Measurements from ENCODE around the gene KLHL22. TPM values are rescaled to one million over a fixed set of nuclear protein-coding genes. Genes with fewer than 3 reads are reported as not detected.

Gene KLHL22
- total and polyA plus RNA-seq, 2 donors (not counting 3 experiments of a cell fraction or from before 2014, with no cell fraction given): 24.2 to 33.6 TPM

GRCh38 chr22:20405291-20405930 is 90.2 kb downstream of the KLHL22 start:
- Histone ChIP-seq H3K9me1 (replicated peaks; ENCODE audit: control insufficient read depth, extremely low read depth, insufficient read depth, low read length) (no peaks in the 10 kb centered on the region), H3K4me2 (ENCODE audit: insufficient read depth, low read length) (no peak overlapping the region), H2AFZ (ENCODE audit: low read depth, low read length) (no peak overlapping the region), H4K20me1 (replicated peaks; ENCODE audit: control insufficient read depth, extremely low read depth, insufficient read depth, low read length) (no peaks in the 10 kb centered on the region), H3K9me3 (replicated peaks; ENCODE audit: control insufficient read depth, insufficient read depth, low read length) (no peaks in the 10 kb centered on the region), H3K4me1 (ENCODE audit: control insufficient read depth, extremely low read depth, insufficient read depth, low read length) (no peaks in the 10 kb centered on the region), H3K4me3 (replicated peaks in 1 of 3; ENCODE audit: insufficient read depth in 1 of 3, low read depth in 1 of 3, low read length in 3 of 3) (no peak overlapping the region), H3K9ac (replicated peaks; ENCODE audit: extremely low read depth, insufficient read depth, low read length) (no peak overlapping the region), H3K27me3 (ENCODE audit: control insufficient read depth in 2 of 2, insufficient read depth in 2 of 2, low read length in 2 of 2) (no peaks in the 10 kb centered on the region), H3K79me2 (ENCODE audit: control insufficient read depth, insufficient read depth, low read length) (no peaks in the 10 kb centered on the region), H3K36me3 (ENCODE audit: control insufficient read depth in 2 of 2, extremely low read depth in 1 of 2, insufficient read depth in 2 of 2, low read length in 2 of 2) (peaks cover 9 to 29% of the 10 kb centered on the region in 2 experiments), H3K27ac (ENCODE audit: insufficient read depth, low read depth, low read length) (no peak overlapping the region)
- dilution Hi-C loops (cut with MboI; ENCODE audit: extremely low pct_ligation_motif_present, low sequenced_read_pairs) (no loop called here), intact Hi-C loops (cut with micrococcal nuclease) (no loop called here)
- ChIA-PET CTCF (no interaction called here), POLR2A (no interaction called here)
- TF ChIP-seq FOS (IDR thresholded peaks at IDR 0.05; ENCODE audit: borderline replicate concordance, insufficient read depth, low read length): no peak
- BruUV-seq (replicated peaks): no TSS peak
- FAIRE-seq (no peak), DNase-seq (ENCODE audit: low read depth, low spot score) (no peak)

- FAIRE-seq: no peak
- dilution Hi-C loops (cut with MboI; ENCODE audit: extremely low pct_ligation_motif_present, low sequenced_read_pairs) (no loop called here), intact Hi-C loops (cut with micrococcal nuclease) (no loop called here)
These were observed 90.7 kb downstream of the KLHL22 start for GRCh38 chr22:20404881-20405280.

More at GRCh38 chr22:20404881-20405280, 90.7 kb downstream of the KLHL22 start:
- Histone ChIP-seq H3K27me3 (ENCODE audit: control insufficient read depth in 2 of 2, insufficient read depth in 2 of 2, low read length in 2 of 2) (no peaks in the 10 kb centered on the region), H3K9me3 (replicated peaks; ENCODE audit: control insufficient read depth, insufficient read depth, low read length) (no peaks in the 10 kb centered on the region), H2AFZ (ENCODE audit: low read depth, low read length) (no peak overlapping the region), H3K27ac (ENCODE audit: insufficient read depth, low read depth, low read length) (no peak overlapping the region), H3K4me3 (replicated peaks in 1 of 3; ENCODE audit: insufficient read depth in 1 of 3, low read depth in 1 of 3, low read length in 3 of 3) (no peak overlapping the region), H3K4me1 (ENCODE audit: control insufficient read depth, extremely low read depth, insufficient read depth, low read length) (no peaks in the 10 kb centered on the region), H3K36me3 (ENCODE audit: control insufficient read depth in 2 of 2, extremely low read depth in 1 of 2, insufficient read depth in 2 of 2, low read length in 2 of 2) (peaks cover 9 to 29% of the 10 kb centered on the region in 2 experiments), H3K4me2 (ENCODE audit: insufficient read depth, low read length) (no peak overlapping the region), H3K9me1 (replicated peaks; ENCODE audit: control insufficient read depth, extremely low read depth, insufficient read depth, low read length) (no peaks in the 10 kb centered on the region), H3K79me2 (ENCODE audit: control insufficient read depth, insufficient read depth, low read length) (no peaks in the 10 kb centered on the region), H3K9ac (replicated peaks; ENCODE audit: extremely low read depth, insufficient read depth, low read length) (no peak overlapping the region), H4K20me1 (replicated peaks; ENCODE audit: control insufficient read depth, extremely low read depth, insufficient read depth, low read length) (no peaks in the 10 kb centered on the region)
- DNase-seq (ENCODE audit: low read depth, low spot score): no peak
- CTCF ChIA-PET: interaction anchor here (1.6 kb wide), 1 partner anchor 13 kb away, joined by 11 read pairs; no protein-coding TSS in a partner anchor
- POLR2A ChIA-PET: no interaction called here
- no peak for TF ChIP-seq EZH2 (IDR thresholded peaks at IDR 0.05; ENCODE audit: borderline replicate concordance, low read depth, low read length, severe bottlenecking)
- no peak for TF ChIP-seq FOS (IDR thresholded peaks at IDR 0.05; ENCODE audit: borderline replicate concordance, insufficient read depth, low read length)
- no peak for TF ChIP-seq MAX (IDR thresholded peaks at IDR 0.05; ENCODE audit: insufficient read depth, insufficient read length)
- no peak for TF ChIP-seq POLR2A (IDR thresholded peaks at IDR 0.05; ENCODE audit: low read depth, low read length)
- no peak for TF ChIP-seq GATA2 (IDR thresholded peaks at IDR 0.05; ENCODE audit: insufficient read depth, insufficient read length, low read depth, low read length)
- no peak for TF ChIP-seq POLR2AphosphoS5 (IDR thresholded peaks at IDR 0.05; ENCODE audit: insufficient read depth, low read depth, low read length)
- TF ChIP-seq CTCF (IDR thresholded peaks at IDR 0.05; ENCODE audit: extremely low read depth in 1 of 2, insufficient read depth in 1 of 2, low read depth in 1 of 2, low read length in 2 of 2): no peak
- TF ChIP-seq JUN (IDR thresholded peaks at IDR 0.05; ENCODE audit: borderline replicate concordance, insufficient read depth, insufficient read length, low read depth): no peak
- TF ChIP-seq MYC (IDR thresholded peaks at IDR 0.05; ENCODE audit: low read depth, low read length): no peak
- BruUV-seq (replicated peaks): no TSS peak

Measured in endothelial cell of umbilical vein (primary cell).